ENCODE measurements around the gene GNAQ.

- TF ChIP-seq, protein P1, sequence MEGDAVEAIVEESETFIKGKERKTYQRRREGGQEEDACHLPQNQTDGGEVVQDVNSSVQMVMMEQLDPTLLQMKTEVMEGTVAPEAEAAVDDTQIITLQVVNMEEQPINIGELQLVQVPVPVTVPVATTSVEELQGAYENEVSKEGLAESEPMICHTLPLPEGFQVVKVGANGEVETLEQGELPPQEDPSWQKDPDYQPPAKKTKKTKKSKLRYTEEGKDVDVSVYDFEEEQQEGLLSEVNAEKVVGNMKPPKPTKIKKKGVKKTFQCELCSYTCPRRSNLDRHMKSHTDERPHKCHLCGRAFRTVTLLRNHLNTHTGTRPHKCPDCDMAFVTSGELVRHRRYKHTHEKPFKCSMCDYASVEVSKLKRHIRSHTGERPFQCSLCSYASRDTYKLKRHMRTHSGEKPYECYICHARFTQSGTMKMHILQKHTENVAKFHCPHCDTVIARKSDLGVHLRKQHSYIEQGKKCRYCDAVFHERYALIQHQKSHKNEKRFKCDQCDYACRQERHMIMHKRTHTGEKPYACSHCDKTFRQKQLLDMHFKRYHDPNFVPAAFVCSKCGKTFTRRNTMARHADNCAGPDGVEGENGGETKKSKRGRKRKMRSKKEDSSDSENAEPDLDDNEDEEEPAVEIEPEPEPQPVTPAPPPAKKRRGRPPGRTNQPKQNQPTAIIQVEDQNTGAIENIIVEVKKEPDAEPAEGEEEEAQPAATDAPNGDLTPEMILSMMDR (conservative IDR thresholded peaks at IDR 0.05; ENCODE audit: low read depth, low read length), result no peak
- TF ChIP-seq MAZ (IDR thresholded peaks at IDR 0.05; ENCODE audit: borderline replicate concordance, low read depth, low read length), result no peak
- TF ChIP-seq POLR2A (IDR thresholded peaks at IDR 0.05; ENCODE audit: low read depth, low read length), result no peak
- no peak for TF ChIP-seq RFX5 (IDR thresholded peaks at IDR 0.05; ENCODE audit: low read depth, low read length)
- TF ChIP-seq CEBPB (IDR thresholded peaks at IDR 0.05; ENCODE audit: low read depth, low read length), result no peak
- TF ChIP-seq MXI1 (IDR thresholded peaks at IDR 0.05; ENCODE audit: borderline replicate concordance, low read depth, low read length), result no peak
- TF ChIP-seq, protein P2, sequence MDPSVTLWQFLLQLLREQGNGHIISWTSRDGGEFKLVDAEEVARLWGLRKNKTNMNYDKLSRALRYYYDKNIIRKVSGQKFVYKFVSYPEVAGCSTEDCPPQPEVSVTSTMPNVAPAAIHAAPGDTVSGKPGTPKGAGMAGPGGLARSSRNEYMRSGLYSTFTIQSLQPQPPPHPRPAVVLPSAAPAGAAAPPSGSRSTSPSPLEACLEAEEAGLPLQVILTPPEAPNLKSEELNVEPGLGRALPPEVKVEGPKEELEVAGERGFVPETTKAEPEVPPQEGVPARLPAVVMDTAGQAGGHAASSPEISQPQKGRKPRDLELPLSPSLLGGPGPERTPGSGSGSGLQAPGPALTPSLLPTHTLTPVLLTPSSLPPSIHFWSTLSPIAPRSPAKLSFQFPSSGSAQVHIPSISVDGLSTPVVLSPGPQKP (IDR thresholded peaks at IDR 0.05; ENCODE audit: borderline replicate concordance, low read depth, low read length), result no peak
- no peak for TF ChIP-seq RCOR1 (IDR thresholded peaks at IDR 0.05; ENCODE audit: insufficient replicate concordance, low read length)
- no peak for TF ChIP-seq SMC3 (IDR thresholded peaks at IDR 0.05; ENCODE audit: low read depth, low read length)
- no peak for TF ChIP-seq RAD21 (IDR thresholded peaks at IDR 0.05; ENCODE audit: low read length)
- no peak for TF ChIP-seq MAFK (IDR thresholded peaks at IDR 0.05; ENCODE audit: low read depth, low read length)
- no peak for TF ChIP-seq BHLHE40 (IDR thresholded peaks at IDR 0.05; ENCODE audit: low read depth, low read length)
Measured at GRCh38 chr9:77901018-77901417, 130.6 kb downstream of the GNAQ start.

All from IMR-90 (cell line).